GM12878 (cell line): ENCODE results near the gene PGLYRP1. TPM values are rescaled to one million over a fixed set of nuclear protein-coding genes. Genes with fewer than 3 reads are reported as not detected.

Experiments
- ATAC-seq: fragments of 200-7000 bp; cut with Tn5 transposase; 3 replicates; pipeline ENCODE4 v1.9.1; 2020; ENCODE audit warnings: mild to moderate bottlenecking, moderate library complexity
- BruUV-seq: library from RNA; stranded (reverse); fragments of 400-500 nt; replicated peaks from 2 replicates; lab custom pipeline; 2021; lab: Mats Ljungman, UMichigan
- CTCF ChIA-PET: fragments of 300-600 bp; sonication (Branson Sonifier 250); formaldehyde crosslinking; extraction: SDS; loops from one replicate; lab custom pipeline; 2021; ENCODE audit warnings: inconsistent platforms; lab: Yijun Ruan, JAX
- POLR2A ChIA-PET: fragments of 350-600 bp; formaldehyde crosslinking; extraction: SDS; loops from one replicate; lab custom pipeline; 2021; ENCODE audit warnings: inconsistent platforms; lab: Charles Lee
- RAD21 ChIA-PET: fragments of 300-600 bp; sonication (Branson Sonifier 250); formaldehyde crosslinking; loops from one replicate; lab custom pipeline; 2023; ENCODE audit warnings: antibody characterized with exemption; ENCODE audit not compliant: unreplicated experiment; lab: Charles Lee
- SMC1A ChIA-PET: fragments of 300-600 bp; sonication (Branson Sonifier 250); formaldehyde crosslinking; loops from one replicate; lab custom pipeline; 2023; ENCODE audit not compliant: unreplicated experiment, uncharacterized antibody; lab: Charles Lee
- DNase-seq: peaks from one replicate; pipeline ENCODE4 v3.0.0-alpha.2; 2011; ENCODE audit warnings: low read depth, low spot score
- FAIRE-seq: peaks from 3 replicates; lab custom pipeline; 2011; peaks lifted over from hg19 to GRCh38; lab: Jason Lieb, UNC
- H2AFZ ChIP-seq: 2 replicates; pipeline ENCODE4 v1.6.0; 2011; ENCODE audit warnings: low read depth, low read length, control low read depth; ENCODE audit not compliant: control insufficient read depth
- H3K27ac ChIP-seq: 2 replicates; pipeline ENCODE4 v1.5.1; 2011; ENCODE audit warnings: control low read depth; ENCODE audit not compliant: control insufficient read depth, insufficient read depth
- H3K27me3 ChIP-seq, 2 experiments: replicated peaks in 1 of 2; 2 replicates each; pipeline versions ENCODE4 v1.6.0 to v1.6.1; 2011; ENCODE audit warnings: low read length in 1 of 2; ENCODE audit not compliant: control insufficient read depth in 2 of 2, insufficient read depth in 2 of 2
- H3K36me3 ChIP-seq, 2 experiments: 2 replicates each; pipeline ENCODE4 v1.5.1; 2011; ENCODE audit warnings: low read length in 1 of 2; ENCODE audit not compliant: control insufficient read depth in 2 of 2, insufficient read depth in 2 of 2
- H3K4me1 ChIP-seq: 2 replicates; pipeline ENCODE4 v1.6.1; 2011; ENCODE audit warnings: mild to moderate bottlenecking, low read length, moderate library complexity, mixed read lengths; ENCODE audit not compliant: control insufficient read depth, insufficient read depth
- H3K4me2 ChIP-seq: 2 replicates; pipeline ENCODE4 v1.6.0; 2011; ENCODE audit warnings: control low read depth; ENCODE audit not compliant: control insufficient read depth, insufficient read depth
- H3K4me3 ChIP-seq: fragments of 200-600 bp; sonication (generic); 2 replicates; pipeline ENCODE4 v1.5.1; 2016
- H3K79me2 ChIP-seq: 2 replicates; pipeline ENCODE4 v1.6.0; 2011; ENCODE audit warnings: low read length; ENCODE audit not compliant: control insufficient read depth, insufficient read depth
- H3K9ac ChIP-seq: 2 replicates; pipeline ENCODE4 v1.8.0; 2011; ENCODE audit warnings: low read length, control low read depth, mixed read lengths; ENCODE audit not compliant: control insufficient read depth, insufficient read depth
- H3K9me3 ChIP-seq: replicated peaks from 3 replicates; pipeline ENCODE4 v1.5.1; 2011; ENCODE audit warnings: mild to moderate bottlenecking, low read length; ENCODE audit not compliant: control insufficient read depth, insufficient read depth
- H4K20me1 ChIP-seq: 2 replicates; pipeline ENCODE4 v1.6.0; 2011; ENCODE audit not compliant: control insufficient read depth, insufficient read depth
- BACH1 ChIP-seq: fragments of 450-650 bp; IDR thresholded peaks from 2 replicates; pipeline ENCODE4 v1.6.1; 2017; ENCODE audit warnings: mild to moderate bottlenecking, borderline replicate concordance
- BCL3 ChIP-seq: IDR thresholded peaks from 2 replicates; pipeline ENCODE4 v1.6.1; 2011; ENCODE audit warnings: borderline replicate concordance, low read depth, mild to moderate bottlenecking, moderate library complexity, low read length; ENCODE audit not compliant: insufficient read depth, poor library complexity, severe bottlenecking
- BRCA1 ChIP-seq: IDR thresholded peaks from 2 replicates; pipeline ENCODE4 v1.6.1; 2011; ENCODE audit warnings: low read depth, low read length, improper control_type of control experiment
- E4F1 ChIP-seq: fragments of 450-650 bp; IDR thresholded peaks from 2 replicates; pipeline ENCODE4 v1.6.1; 2018; ENCODE audit warnings: borderline replicate concordance, mild to moderate bottlenecking; ENCODE audit not compliant: partially characterized antibody
- ETV6 ChIP-seq, 2 experiments: fragments of 450-650 bp in 1 of 2; IDR thresholded peaks in 1 of 2; conservative IDR thresholded peaks in 1 of 2; 2 replicates each; pipeline ENCODE4 v1.6.1; 2014; ENCODE audit warnings: antibody characterized with exemption in 1 of 2, borderline replicate concordance in 1 of 2, low read depth in 1 of 2, mild to moderate bottlenecking in 1 of 2, moderate library complexity in 1 of 2
- GABPA ChIP-seq: IDR thresholded peaks from 2 replicates; pipeline ENCODE4 v1.6.1; 2014; ENCODE audit warnings: antibody characterized with exemption, low read depth, mild to moderate bottlenecking, inconsistent platforms
- MEF2A ChIP-seq: IDR thresholded peaks from 2 replicates; pipeline ENCODE4 v1.6.1; 2011; ENCODE audit warnings: low read depth, mild to moderate bottlenecking, low read length, moderate library complexity; ENCODE audit not compliant: insufficient read depth
- NFYB ChIP-seq: IDR thresholded peaks from 2 replicates; pipeline ENCODE4 v1.6.1; 2011; ENCODE audit warnings: low read depth, mild to moderate bottlenecking, low read length, improper control_type of control experiment, moderate library complexity; ENCODE audit not compliant: insufficient read depth
- PAX5 ChIP-seq: IDR thresholded peaks from 2 replicates; pipeline ENCODE4 v1.6.1; 2011; ENCODE audit warnings: low read depth, low read length, borderline replicate concordance
- ZNF217 ChIP-seq: fragments of 450-650 bp; IDR thresholded peaks from 2 replicates; pipeline ENCODE4 v1.6.1; 2017; ENCODE audit warnings: antibody characterized with exemption, mild to moderate bottlenecking
- WGBS: methylation state at CpG from one replicate; pipeline ENCODE4 v1.1.6; 2016; ENCODE audit warnings: low lambda C conversion rate; ENCODE audit not compliant: insufficient replicate concordance, insufficient coverage; ENCODE audit errors: missing lambda C conversion rate; 5-methylcytosine and 5-hydroxymethylcytosine counted together
- in situ Hi-C: fragments of 300-500 bp; cut with MboI; formaldehyde crosslinking; loops from 9 replicates; pipeline ENCODE4 v1.14.3; 2018; ENCODE audit warnings: mixed read lengths
- intact Hi-C: fragments of 100-400 bp; cut with micrococcal nuclease; formaldehyde crosslinking; loops from one replicate; pipeline ENCODE4 v1.14.2; 2022; ENCODE audit not compliant: unreplicated experiment
- polyA plus RNA-seq, 11 experiments: library from polyadenylated mRNA; depleted of rRNA in 4 of 11; unstranded in 6 of 11; stranded (reverse) in 5 of 11; fragments of >200 nt; fragmentation: Nextera tagmentation in 4 of 11; fragmentation: Illumina TruSeq in 1 of 11; extraction: Ambion mirVana in 4 of 11; extraction: Trizol in 1 of 11; gene quantifications; 1 replicate in 1 of 11; 2 replicates in 10 of 11; pipeline versions ENCODE4 v1.2.1 to v1.2.3, GENCODE V29; 2011 to 2016; ENCODE audit warnings: inconsistent platforms in 2 of 11, missing spikeins in 2 of 11, low read depth in 1 of 11
- total RNA-seq, 4 experiments: library from RNA; depleted of rRNA in 3 of 4; stranded (reverse); fragments of >200 nt in 3 of 4; fragmentation: Illumina TruSeq in 1 of 4; extraction: Trizol in 1 of 4; gene quantifications; 2 replicates each; pipeline versions ENCODE4 v1.2.1 to v1.2.3, GENCODE V29; 2013 to 2021
- TF ChIP-seq, protein P1 (sequence below): fragments of 450-650 bp; formaldehyde crosslinking; IDR thresholded peaks from 2 replicates; pipeline ENCODE4 v1.5.0; 2022; ENCODE audit warnings: mild to moderate bottlenecking, missing genetic modification characterization
- TF ChIP-seq, protein P2 (sequence below): IDR thresholded peaks from 2 replicates; pipeline ENCODE4 v1.6.1; 2011; ENCODE audit warnings: borderline replicate concordance, low read depth, mild to moderate bottlenecking, moderate library complexity, mixed read lengths, low read length; ENCODE audit not compliant: insufficient read depth; ENCODE audit errors: extremely low read length

Gene PGLYRP1
- total and polyA plus RNA-seq, 10 of the 15 experiments (the other 5 are each of a cell fraction or from before 2014, with no cell fraction given): 0.30 TPM; not detected in 9

DNA sequence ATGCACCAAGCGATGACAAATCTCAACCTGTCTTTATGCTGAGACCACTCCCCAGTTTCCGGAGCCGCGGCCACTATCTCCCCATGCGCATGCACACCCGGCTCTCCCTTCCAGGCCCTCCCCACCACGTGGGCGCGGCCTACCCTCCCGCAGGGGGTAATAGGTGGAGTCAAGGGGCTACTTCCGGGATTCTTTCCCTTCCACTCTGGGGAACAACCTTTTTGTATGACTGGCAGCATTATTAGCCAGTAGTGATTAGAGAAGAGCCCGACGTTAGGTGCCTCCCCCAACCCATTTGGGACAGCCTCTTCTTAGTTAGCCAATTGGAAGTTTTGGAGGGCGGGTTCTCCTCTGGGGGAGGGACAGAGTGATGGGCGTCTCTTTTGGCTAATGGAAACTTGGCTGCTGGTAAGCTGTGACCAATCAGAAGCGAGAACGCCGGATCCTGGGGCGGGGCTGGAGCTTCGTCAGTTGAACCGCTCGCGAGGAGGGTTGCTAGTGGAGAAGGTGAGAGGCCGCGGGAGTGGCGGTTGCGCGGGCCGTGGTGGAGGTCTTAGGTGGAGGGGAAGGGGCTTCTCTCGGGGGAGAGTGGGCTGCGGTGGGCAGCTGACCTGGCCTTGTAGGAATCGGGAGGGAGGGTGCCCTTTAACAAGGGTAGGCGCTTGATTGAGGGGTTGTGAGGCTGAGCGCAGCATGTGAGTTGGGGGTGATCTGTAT, 27.7 kb downstream of the PGLYRP1 start, which contains the start of gene CCDC61:
Gene CCDC61, plus strand, starts transcription at position 470 of the 717 bp plus-strand sequence. CDS start 7,552 bp downstream, outside the sequence.
- ChIA-PET POLR2A (interaction anchor here (0.7 to 2.7 kb wide), 11 partner anchors 18 to 605 kb away, joined by 3 to 10 read pairs (median 4); partner anchors contain the start of genes IRF2BP1, MYPOP, SIX5 and SYMPK), RAD21 (interaction anchor here (1.0 to 2.0 kb wide), 4 partner anchors 109 to 178 kb away, joined by 3 to 14 read pairs (median 6); partner anchors contain the start of genes FOXA3, IRF2BP1 and SYMPK), CTCF (interaction anchor here (0.7 to 3.7 kb wide), 9 partner anchors 15 to 667 kb away, joined by 3 to 12 read pairs (median 6); partner anchors contain the start of gene SIX5), SMC1A (interaction anchor here (0.6 to 1.0 kb wide), 4 partner anchors 11 to 134 kb away, joined by 3 to 4 read pairs (median 3); partner anchors contain the start of genes IRF2BP1 and MYPOP)
- intact Hi-C loops: loop anchor here (10.0 kb wide), 1 partner anchor 180 kb away; the partner anchor contains the start of gene RSPH6A
- no peaks in the 10 kb centered on the region for H3K27me3 ChIP-seq
- FAIRE-seq (peak; percentile 99), DNase-seq (peak; percentile 99), ATAC-seq (peak; percentile 98)
- peak within 1 kb of the TSS; percentile 97 for H3K4me2 ChIP-seq
- no TSS peak for BruUV-seq
- peak within 1 kb of the TSS; percentile 86 for H3K4me3 ChIP-seq
- H3K79me2 ChIP-seq: peaks cover 9% of the 10 kb centered on the region
- H4K20me1 ChIP-seq: no peaks in the 10 kb centered on the region
- peak within 1 kb of the TSS; percentile 97 for H2AFZ ChIP-seq
- H3K9ac ChIP-seq: peak within 1 kb of the TSS; percentile 75
- no peaks in the 10 kb centered on the region for H3K36me3 ChIP-seq
- in situ Hi-C loops: no loop called here
- peaks cover 9% of the 10 kb centered on the region for H3K4me1 ChIP-seq
- WGBS: 1% methylated on average over 34 of the region's 34 CpGs
- peak within 1 kb of the TSS; percentile 66 for H3K27ac ChIP-seq
- H3K9me3 ChIP-seq: no peaks in the 10 kb centered on the region; the same call in 2 of the 3 replicates
- TF ChIP-seq ZNF217 (no peak), MEF2A (no peak), BCL3 (no peak), GABPA (peak; percentile 69), E4F1 (peak; percentile 97), BRCA1 (no peak; the same call in 1 of the 2 replicates), PAX5 (0 out of 2 replicates have a peak, but pooled peaks have one; percentile 30), ETV6 (conservative IDR thresholded peaks at IDR 0.05 in 1 of 2, IDR thresholded peaks at IDR 0.05 in 1 of 2; ENCODE audit: borderline replicate concordance in 1 of 2, low read depth in 1 of 2) (no peak), NFYB (peak; percentile 89), BACH1 (0 out of 2 replicates have a peak, but pooled peaks have one; percentile 22)
- TF ChIP-seq, protein P1, sequence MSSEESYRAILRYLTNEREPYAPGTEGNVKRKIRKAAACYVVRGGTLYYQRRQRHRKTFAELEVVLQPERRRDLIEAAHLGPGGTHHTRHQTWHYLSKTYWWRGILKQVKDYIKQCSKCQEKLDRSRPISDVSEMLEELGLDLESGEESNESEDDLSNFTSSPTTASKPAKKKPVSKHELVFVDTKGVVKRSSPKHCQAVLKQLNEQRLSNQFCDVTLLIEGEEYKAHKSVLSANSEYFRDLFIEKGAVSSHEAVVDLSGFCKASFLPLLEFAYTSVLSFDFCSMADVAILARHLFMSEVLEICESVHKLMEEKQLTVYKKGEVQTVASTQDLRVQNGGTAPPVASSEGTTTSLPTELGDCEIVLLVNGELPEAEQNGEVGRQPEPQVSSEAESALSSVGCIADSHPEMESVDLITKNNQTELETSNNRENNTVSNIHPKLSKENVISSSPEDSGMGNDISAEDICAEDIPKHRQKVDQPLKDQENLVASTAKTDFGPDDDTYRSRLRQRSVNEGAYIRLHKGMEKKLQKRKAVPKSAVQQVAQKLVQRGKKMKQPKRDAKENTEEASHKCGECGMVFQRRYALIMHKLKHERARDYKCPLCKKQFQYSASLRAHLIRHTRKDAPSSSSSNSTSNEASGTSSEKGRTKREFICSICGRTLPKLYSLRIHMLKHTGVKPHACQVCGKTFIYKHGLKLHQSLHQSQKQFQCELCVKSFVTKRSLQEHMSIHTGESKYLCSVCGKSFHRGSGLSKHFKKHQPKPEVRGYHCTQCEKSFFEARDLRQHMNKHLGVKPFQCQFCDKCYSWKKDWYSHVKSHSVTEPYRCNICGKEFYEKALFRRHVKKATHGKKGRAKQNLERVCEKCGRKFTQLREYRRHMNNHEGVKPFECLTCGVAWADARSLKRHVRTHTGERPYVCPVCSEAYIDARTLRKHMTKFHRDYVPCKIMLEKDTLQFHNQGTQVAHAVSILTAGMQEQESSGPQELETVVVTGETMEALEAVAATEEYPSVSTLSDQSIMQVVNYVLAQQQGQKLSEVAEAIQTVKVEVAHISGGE: no peak
- TF ChIP-seq, protein P2, sequence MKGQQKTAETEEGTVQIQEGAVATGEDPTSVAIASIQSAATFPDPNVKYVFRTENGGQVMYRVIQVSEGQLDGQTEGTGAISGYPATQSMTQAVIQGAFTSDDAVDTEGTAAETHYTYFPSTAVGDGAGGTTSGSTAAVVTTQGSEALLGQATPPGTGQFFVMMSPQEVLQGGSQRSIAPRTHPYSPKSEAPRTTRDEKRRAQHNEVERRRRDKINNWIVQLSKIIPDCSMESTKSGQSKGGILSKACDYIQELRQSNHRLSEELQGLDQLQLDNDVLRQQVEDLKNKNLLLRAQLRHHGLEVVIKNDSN: peak; percentile 83
